RWPE1 (cell line): ENCODE results near the gene CHCHD3.

Experiments
- CTCF ChIA-PET: fragments of 350-600 bp; sonication (Branson Sonifier 250); formaldehyde crosslinking; extraction: SDS; loops from one replicate; lab custom pipeline; 2021; lab: Yijun Ruan, JAX
- POLR2A ChIA-PET: fragments of 400-600 bp; formaldehyde crosslinking; extraction: SDS; loops from one replicate; lab custom pipeline; 2020; ENCODE audit warnings: antibody characterized with exemption; ENCODE audit not compliant: low non-redundant PET; lab: Yijun Ruan, JAX
- DNase-seq: peaks from one replicate; pipeline ENCODE4 v3.0.0; 2012; ENCODE audit warnings: low spot score
- H3K27ac ChIP-seq: fragments of 450-650 bp; 2 replicates; pipeline ENCODE4 v1.5.1; 2017
- TF ChIP-seq, protein P1 (sequence below): fragments of 450-650 bp; conservative IDR thresholded peaks from 2 replicates; pipeline ENCODE4 v1.5.1; 2017; ENCODE audit warnings: low read depth, mild to moderate bottlenecking

The CHCHD3 gene

DNA sequence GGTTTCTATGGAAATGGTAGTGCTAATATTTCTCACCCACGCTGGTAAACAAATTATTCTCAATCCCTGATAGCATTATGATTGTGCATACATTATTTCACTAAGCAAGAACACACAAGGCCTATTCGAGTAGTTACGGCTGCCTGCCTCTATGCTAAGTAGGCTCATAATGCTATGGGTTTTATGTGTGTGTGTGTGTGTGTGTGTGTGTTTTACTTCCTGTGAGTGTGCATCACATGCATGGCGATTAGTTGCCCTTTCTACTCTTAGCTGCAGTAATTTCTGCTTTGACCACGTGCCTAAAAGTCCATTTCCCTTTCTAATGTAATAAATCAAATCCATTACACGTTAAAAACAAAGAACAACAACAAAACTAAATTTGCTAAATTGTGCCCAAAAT, 117.0 kb downstream of the CHCHD3 start:
- ChIA-PET POLR2A (no interaction called here), CTCF (no interaction called here)
- no peak for DNase-seq
- H3K27ac ChIP-seq: no peak overlapping the region
- TF ChIP-seq, protein P1, sequence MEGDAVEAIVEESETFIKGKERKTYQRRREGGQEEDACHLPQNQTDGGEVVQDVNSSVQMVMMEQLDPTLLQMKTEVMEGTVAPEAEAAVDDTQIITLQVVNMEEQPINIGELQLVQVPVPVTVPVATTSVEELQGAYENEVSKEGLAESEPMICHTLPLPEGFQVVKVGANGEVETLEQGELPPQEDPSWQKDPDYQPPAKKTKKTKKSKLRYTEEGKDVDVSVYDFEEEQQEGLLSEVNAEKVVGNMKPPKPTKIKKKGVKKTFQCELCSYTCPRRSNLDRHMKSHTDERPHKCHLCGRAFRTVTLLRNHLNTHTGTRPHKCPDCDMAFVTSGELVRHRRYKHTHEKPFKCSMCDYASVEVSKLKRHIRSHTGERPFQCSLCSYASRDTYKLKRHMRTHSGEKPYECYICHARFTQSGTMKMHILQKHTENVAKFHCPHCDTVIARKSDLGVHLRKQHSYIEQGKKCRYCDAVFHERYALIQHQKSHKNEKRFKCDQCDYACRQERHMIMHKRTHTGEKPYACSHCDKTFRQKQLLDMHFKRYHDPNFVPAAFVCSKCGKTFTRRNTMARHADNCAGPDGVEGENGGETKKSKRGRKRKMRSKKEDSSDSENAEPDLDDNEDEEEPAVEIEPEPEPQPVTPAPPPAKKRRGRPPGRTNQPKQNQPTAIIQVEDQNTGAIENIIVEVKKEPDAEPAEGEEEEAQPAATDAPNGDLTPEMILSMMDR: no peak

DNA sequence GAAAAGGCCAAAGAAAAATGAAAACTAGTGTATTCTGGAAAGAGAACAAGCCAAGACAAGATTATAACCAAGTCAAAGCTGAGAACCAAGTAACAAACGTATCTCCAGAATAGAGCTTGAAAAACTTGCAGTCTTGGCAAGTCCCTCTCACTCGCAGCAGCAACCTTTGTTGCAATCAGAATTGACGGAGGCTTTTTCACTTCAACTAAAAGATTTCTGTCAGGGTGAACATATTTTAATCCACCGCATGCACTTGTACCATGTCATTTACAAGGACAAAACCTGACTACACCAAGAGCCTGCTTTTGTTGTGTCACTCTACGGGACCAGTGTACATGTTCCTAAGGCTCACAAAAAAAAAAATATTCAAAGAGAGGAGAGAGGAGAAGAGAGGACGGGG, 122.0 kb downstream of the CHCHD3 start:
- ChIA-PET POLR2A (no interaction called here), CTCF (no interaction called here)
- no peak overlapping the region for H3K27ac ChIP-seq
- no peak for DNase-seq
- TF ChIP-seq, protein P1: no peak

DNA sequence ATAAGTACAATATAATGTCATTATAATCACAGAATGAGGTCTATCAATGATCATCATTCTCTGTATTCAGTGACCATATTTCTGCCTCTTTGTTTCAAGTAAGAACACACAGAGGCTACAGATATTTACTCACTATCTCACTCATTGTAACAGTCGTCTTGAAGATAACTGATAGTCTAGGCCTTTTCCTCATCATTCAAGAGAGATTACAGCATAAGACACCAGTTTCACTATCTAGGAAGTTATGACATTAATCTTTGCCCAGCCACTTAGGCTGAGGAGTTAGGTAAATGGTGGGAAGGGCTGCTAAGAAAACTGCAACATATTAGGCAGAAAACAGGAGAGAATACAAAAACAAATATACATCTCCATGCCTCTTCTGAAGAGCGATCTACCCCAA, 125.3 kb downstream of the CHCHD3 start:
- POLR2A ChIA-PET: no interaction called here
- no peak overlapping the region for H3K27ac ChIP-seq
- DNase-seq: no peak
- TF ChIP-seq, protein P1: no peak
- CTCF ChIA-PET: no interaction called here

DNA sequence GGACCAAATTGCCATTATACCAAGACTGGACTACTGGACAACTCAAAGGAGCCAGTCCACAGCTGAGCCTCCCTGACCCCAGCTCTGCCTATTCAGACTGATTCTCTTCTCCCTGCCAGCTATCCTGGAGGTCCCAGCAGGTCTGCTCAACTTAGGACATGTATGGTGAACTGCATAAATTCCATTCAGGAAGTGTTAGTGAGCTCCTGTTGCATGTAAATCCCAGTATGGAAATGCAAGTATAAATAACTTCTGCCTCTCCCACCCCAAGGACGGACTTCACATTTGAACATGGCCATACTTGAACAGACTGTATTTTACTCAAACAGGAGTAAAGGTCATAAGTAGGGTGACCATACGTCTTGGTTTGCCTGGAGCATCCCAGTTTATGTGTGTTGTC, 128.4 kb downstream of the CHCHD3 start:
- no peak for DNase-seq
- CTCF ChIA-PET: no interaction called here
- POLR2A ChIA-PET: no interaction called here
- no peak overlapping the region for H3K27ac ChIP-seq
- TF ChIP-seq, protein P1: no peak

DNA sequence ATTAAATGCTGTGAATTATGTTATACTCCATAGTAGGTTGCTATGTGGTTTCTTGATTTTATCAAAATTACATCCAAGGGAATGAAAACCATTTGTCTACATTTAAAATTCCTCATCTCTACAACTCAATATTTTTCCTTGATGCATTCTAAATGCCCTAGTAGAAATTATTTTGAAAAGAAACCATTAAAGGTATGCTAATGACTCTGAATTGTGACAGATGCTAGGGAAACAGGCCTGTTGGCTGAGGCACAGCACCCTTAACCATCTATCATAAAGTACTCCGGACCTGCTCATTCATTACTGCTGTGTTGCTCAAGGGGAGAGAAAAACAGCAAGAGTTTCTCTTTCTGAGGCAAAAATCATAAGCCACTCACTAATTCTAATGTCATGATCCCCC, 131.2 kb downstream of the CHCHD3 start:
- CTCF ChIA-PET: no interaction called here
- TF ChIP-seq, protein P1: no peak
- POLR2A ChIA-PET: no interaction called here

DNA sequence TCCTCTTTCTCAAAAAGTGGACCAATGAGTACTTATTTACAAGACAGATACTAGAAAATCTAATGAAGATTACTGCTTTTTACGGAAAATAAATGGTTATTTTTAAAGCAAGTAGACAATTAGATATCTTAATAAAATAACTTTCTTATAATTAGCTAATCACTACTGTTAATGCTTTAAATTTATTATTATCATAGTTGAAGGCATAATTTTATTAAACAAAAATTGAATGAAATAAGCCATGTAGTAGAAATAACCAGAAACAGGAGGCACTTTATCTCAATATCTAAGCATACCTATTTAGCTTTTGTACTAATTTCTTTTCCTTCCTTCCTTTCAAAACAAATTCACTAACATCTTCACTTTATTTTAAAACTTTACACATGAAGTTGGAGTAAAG, 134.9 kb downstream of the CHCHD3 start:
- CTCF ChIA-PET: no interaction called here
- TF ChIP-seq, protein P1: no peak
- POLR2A ChIA-PET: no interaction called here
- DNase-seq: no peak
- no peak overlapping the region for H3K27ac ChIP-seq

More for the DNA sequence above, 131.2 kb downstream of the CHCHD3 start:
- no peak for DNase-seq
- H3K27ac ChIP-seq: no peak overlapping the region

DNA sequence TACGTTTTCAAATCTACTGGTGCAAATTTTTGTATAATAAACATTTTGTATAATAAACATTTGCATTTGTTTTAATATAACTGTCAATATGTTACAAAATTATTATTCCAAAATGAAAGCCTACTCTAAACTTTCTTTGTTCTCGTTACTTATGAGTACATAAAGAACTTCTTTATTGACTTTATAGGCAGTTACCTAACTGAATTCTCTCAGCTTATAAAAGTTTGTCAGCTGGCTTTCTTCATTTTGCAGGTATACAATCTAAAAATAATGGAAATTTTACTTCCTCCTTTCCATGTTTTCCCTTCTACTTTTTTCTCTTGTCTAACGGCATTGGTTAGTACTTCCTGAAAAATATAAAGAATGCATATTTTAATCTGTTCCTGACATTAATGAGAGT, 137.1 kb downstream of the CHCHD3 start:
- ChIA-PET CTCF (no interaction called here), POLR2A (no interaction called here)
- H3K27ac ChIP-seq: no peak overlapping the region
- TF ChIP-seq, protein P1: no peak
- no peak for DNase-seq
